HepG2 (cell line): Measurements from ENCODE around the gene MLXIPL. TPM values are rescaled to one million over a fixed set of nuclear protein-coding genes. Genes with fewer than 3 reads are reported as not detected.

Source experiments
- ETV6 ChIP-seq: sonication (generic); formaldehyde crosslinking; conservative IDR thresholded peaks from 2 replicates; pipeline ENCODE4 v1.4.0; 2020; ENCODE audit warnings: missing genetic modification reagents
- FOXP1 ChIP-seq, 2 experiments: fragments of 450-650 bp in 1 of 2; IDR thresholded peaks; 2 replicates each; pipeline ENCODE4 v1.6.1; 2017 to 2018; ENCODE audit warnings: antibody characterized with exemption in 1 of 2
- GABPB1 ChIP-seq: IDR thresholded peaks from 2 replicates; pipeline ENCODE4 v1.6.1; 2016; ENCODE audit warnings: mild to moderate bottlenecking, missing genetic modification reagents, moderate library complexity, missing compliant biosample characterization
- GFI1 ChIP-seq: sonication (generic); formaldehyde crosslinking; IDR thresholded peaks from 2 replicates; pipeline ENCODE4 v1.5.0; 2020; ENCODE audit warnings: missing genetic modification reagents, mild to moderate bottlenecking, borderline replicate concordance
- HDAC2 ChIP-seq: sonication (generic); formaldehyde crosslinking; IDR thresholded peaks from 2 replicates; pipeline ENCODE4 v1.4.0; 2020; ENCODE audit warnings: missing genetic modification reagents
- IRX3 ChIP-seq: sonication (generic); formaldehyde crosslinking; IDR thresholded peaks from 2 replicates; pipeline ENCODE4 v1.8.1; 2023; ENCODE audit warnings: mild to moderate bottlenecking, low read depth, missing genetic modification reagents, borderline replicate concordance
- MAFK ChIP-seq, 2 experiments: IDR thresholded peaks in 1 of 2; conservative IDR thresholded peaks in 1 of 2; 2 replicates each; pipeline ENCODE4 v1.6.1; 2011; ENCODE audit warnings: improper control_type of control experiment in 2 of 2, low read length in 2 of 2
- MEIS1 ChIP-seq: sonication (generic); formaldehyde crosslinking; IDR thresholded peaks from 2 replicates; pipeline ENCODE4 v1.9.0; 2021; ENCODE audit warnings: mild to moderate bottlenecking, missing genetic modification reagents, moderate library complexity, borderline replicate concordance
- RAD21 ChIP-seq: fragments of 450-650 bp; formaldehyde crosslinking; IDR thresholded peaks from 2 replicates; pipeline ENCODE4 v1.5.0; 2020; ENCODE audit warnings: mild to moderate bottlenecking
- RBFOX2 ChIP-seq: fragments of 200-400 bp; formaldehyde crosslinking; IDR thresholded peaks from 2 replicates; pipeline ENCODE4 v1.6.1; 2017; ENCODE audit warnings: low read depth, mild to moderate bottlenecking, low read length
- SRF ChIP-seq: IDR thresholded peaks from 2 replicates; pipeline ENCODE4 v1.6.1; 2011; ENCODE audit warnings: mild to moderate bottlenecking, low read depth, low read length, moderate library complexity
- STAT5B ChIP-seq: sonication (generic); formaldehyde crosslinking; IDR thresholded peaks from 2 replicates; pipeline ENCODE4 v1.4.0; 2020; ENCODE audit warnings: missing genetic modification reagents
- ZBTB8A ChIP-seq: sonication (generic); formaldehyde crosslinking; IDR thresholded peaks from 2 replicates; pipeline ENCODE4 v1.4.0; 2020; ENCODE audit warnings: mild to moderate bottlenecking, low read depth, missing genetic modification reagents, borderline replicate concordance
- ZFY ChIP-seq: sonication (generic); formaldehyde crosslinking; IDR thresholded peaks from 2 replicates; pipeline ENCODE4 v1.4.0; 2020; ENCODE audit warnings: missing genetic modification reagents
- ZNF160 ChIP-seq: sonication (generic); formaldehyde crosslinking; IDR thresholded peaks from 2 replicates; pipeline ENCODE4 v1.8.0; 2022; ENCODE audit warnings: mild to moderate bottlenecking, inconsistent platforms, missing genetic modification reagents
- ZNF33A ChIP-seq: sonication (generic); formaldehyde crosslinking; IDR thresholded peaks from 2 replicates; pipeline ENCODE4 v1.5.1; 2020; ENCODE audit warnings: missing genetic modification reagents, mild to moderate bottlenecking, moderate library complexity, borderline replicate concordance
- ZNF501 ChIP-seq: sonication (generic); formaldehyde crosslinking; IDR thresholded peaks from 2 replicates; pipeline ENCODE4 v1.5.1; 2020; ENCODE audit warnings: mild to moderate bottlenecking, moderate library complexity, missing genetic modification reagents
- ZNF772 ChIP-seq: sonication (generic); formaldehyde crosslinking; IDR thresholded peaks from 2 replicates; pipeline ENCODE4 v1.5.0; 2020; ENCODE audit warnings: mild to moderate bottlenecking, missing genetic modification reagents
- ZSCAN9 ChIP-seq: IDR thresholded peaks from 2 replicates; pipeline ENCODE4 v1.6.1; 2016; ENCODE audit warnings: borderline replicate concordance
- polyA plus RNA-seq, 8 experiments: library from polyadenylated mRNA; depleted of rRNA in 3 of 8; stranded (reverse) in 7 of 8; unstranded in 1 of 8; fragments of >200 nt; fragmentation: Illumina TruSeq in 4 of 8; extraction: Trizol in 4 of 8; gene quantifications; 2 replicates each; pipeline versions ENCODE4 v1.2.1 to v1.2.3, GENCODE V29; 2011 to 2016; ENCODE audit warnings: low read depth in 4 of 8, missing spikeins in 1 of 8, mixed read lengths in 1 of 8; ENCODE audit not compliant: insufficient read depth in 1 of 8
- total RNA-seq, 5 experiments: library from RNA; depleted of rRNA; stranded (reverse); fragments of >200 nt; fragmentation: Illumina TruSeq; extraction: Trizol; gene quantifications; 2 replicates each; pipeline ENCODE4 v1.2.3, GENCODE V29; 2016; ENCODE audit warnings: low read depth in 1 of 5
- TF ChIP-seq, protein P1 (sequence below): sonication (generic); formaldehyde crosslinking; IDR thresholded peaks from 2 replicates; pipeline ENCODE4 v1.4.0; 2020; ENCODE audit warnings: missing genetic modification reagents
- TF ChIP-seq, protein P2 (sequence below): sonication (generic); formaldehyde crosslinking; IDR thresholded peaks from 2 replicates; pipeline ENCODE4 v1.4.0; 2020; ENCODE audit warnings: missing genetic modification reagents
- TF ChIP-seq, protein P3 (sequence below): IDR thresholded peaks from 2 replicates; pipeline ENCODE4 v1.6.1; 2016; ENCODE audit warnings: missing genetic modification reagents, missing compliant biosample characterization
- TF ChIP-seq, protein P4 (sequence below): sonication (generic); formaldehyde crosslinking; IDR thresholded peaks from 2 replicates; pipeline ENCODE4 v1.9.0; 2022; ENCODE audit warnings: missing genetic modification reagents, mild to moderate bottlenecking, borderline replicate concordance

The MLXIPL gene
- total and polyA plus RNA-seq, 2 of the 13 experiments (the other 11 are each of a cell fraction or from before 2014, with no cell fraction given): 51.6 to 60.1 TPM

DNA sequence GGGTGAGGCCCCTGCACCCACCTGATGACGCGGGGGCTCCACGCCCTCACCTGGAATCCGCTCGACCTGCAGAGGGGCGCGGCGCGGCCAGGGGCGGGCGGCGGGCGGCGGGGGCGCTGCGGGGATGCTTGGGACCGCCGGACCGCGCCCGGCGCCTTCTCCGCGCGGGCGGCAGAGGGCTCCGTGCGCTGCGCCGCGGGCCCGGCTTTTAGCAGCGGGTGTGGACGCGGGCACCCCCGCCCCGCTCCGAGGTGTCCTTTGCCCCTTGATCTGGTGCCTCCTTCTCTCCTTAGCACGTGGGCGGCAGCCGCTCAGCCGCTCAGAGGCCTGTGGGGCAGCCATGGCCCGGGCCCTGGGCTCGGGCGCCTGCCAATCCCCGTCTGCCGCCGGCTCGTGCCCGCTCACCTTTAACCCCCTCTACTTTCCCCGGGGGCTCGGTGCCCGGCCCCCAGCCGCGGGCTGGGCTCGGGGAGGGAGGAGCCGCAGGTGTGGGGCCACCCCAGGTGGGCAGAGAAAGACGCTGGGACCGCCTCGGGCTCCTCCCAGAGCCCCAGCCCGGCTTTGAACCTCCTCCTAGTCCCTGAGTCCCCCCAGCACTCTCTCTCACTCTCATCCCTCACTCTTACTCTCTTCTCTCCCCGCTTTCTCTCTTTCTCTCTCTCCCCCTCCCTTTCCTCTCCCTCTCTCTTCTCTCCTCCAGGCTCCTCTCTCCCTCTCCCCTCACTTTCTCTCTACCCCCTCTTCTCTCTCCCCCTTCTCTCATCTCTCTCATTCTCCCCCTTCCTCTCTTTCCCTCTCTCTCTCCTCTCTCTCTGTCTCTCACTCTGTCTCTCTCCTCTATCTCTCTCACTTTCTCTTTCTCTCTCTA is 23.6 kb upstream of the MLXIPL start (continued):
- TF ChIP-seq ZNF160 (CRISPR knock-in tag) (no peak; the same call in 1 of the 2 replicates), RBFOX2 (peak; percentile 78), ETV6 (0 out of 2 replicates have a peak, but pooled peaks have one; percentile 13), RAD21 (CRISPR knock-in tag) (peak; percentile 87), SRF (no peak), MAFK (conservative IDR thresholded peaks at IDR 0.05 in 1 of 2, IDR thresholded peaks at IDR 0.05 in 1 of 2; ENCODE audit: low read length in 2 of 2) (no peak), ZNF772 (CRISPR knock-in tag) (no peak), GFI1 (CRISPR knock-in tag) (peak; percentile 58; the same call in 1 of the 2 replicates), IRX3 (CRISPR knock-in tag) (no peak), STAT5B (CRISPR knock-in tag) (no peak), ZNF501 (CRISPR knock-in tag) (0 out of 2 replicates have a peak, but pooled peaks have one; percentile 44), ZFY (CRISPR knock-in tag) (peak; percentile 78), MEIS1 (CRISPR knock-in tag) (0 out of 2 replicates have a peak, but pooled peaks have one; percentile 56), ZSCAN9 (CRISPR knock-in tag) (0 out of 2 replicates have a peak, but pooled peaks have one; percentile 27), FOXP1 (IDR thresholded peaks at IDR 0.05) (no peak), FOXP1 (CRISPR knock-in tag; IDR thresholded peaks at IDR 0.05) (0 out of 2 replicates have a peak, but pooled peaks have one; percentile 11), HDAC2 (peak; percentile 29; the same call in 1 of the 2 replicates), ZNF33A (CRISPR knock-in tag) (no peak), GABPB1 (CRISPR knock-in tag) (peak; percentile 78; the same call in 1 of the 2 replicates), ZBTB8A (no peak)
- TF ChIP-seq, protein P1, sequence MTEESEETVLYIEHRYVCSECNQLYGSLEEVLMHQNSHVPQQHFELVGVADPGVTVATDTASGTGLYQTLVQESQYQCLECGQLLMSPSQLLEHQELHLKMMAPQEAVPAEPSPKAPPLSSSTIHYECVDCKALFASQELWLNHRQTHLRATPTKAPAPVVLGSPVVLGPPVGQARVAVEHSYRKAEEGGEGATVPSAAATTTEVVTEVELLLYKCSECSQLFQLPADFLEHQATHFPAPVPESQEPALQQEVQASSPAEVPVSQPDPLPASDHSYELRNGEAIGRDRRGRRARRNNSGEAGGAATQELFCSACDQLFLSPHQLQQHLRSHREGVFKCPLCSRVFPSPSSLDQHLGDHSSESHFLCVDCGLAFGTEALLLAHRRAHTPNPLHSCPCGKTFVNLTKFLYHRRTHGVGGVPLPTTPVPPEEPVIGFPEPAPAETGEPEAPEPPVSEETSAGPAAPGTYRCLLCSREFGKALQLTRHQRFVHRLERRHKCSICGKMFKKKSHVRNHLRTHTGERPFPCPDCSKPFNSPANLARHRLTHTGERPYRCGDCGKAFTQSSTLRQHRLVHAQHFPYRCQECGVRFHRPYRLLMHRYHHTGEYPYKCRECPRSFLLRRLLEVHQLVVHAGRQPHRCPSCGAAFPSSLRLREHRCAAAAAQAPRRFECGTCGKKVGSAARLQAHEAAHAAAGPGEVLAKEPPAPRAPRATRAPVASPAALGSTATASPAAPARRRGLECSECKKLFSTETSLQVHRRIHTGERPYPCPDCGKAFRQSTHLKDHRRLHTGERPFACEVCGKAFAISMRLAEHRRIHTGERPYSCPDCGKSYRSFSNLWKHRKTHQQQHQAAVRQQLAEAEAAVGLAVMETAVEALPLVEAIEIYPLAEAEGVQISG (CRISPR knock-in tag): peak; percentile 80
- TF ChIP-seq, protein P2, sequence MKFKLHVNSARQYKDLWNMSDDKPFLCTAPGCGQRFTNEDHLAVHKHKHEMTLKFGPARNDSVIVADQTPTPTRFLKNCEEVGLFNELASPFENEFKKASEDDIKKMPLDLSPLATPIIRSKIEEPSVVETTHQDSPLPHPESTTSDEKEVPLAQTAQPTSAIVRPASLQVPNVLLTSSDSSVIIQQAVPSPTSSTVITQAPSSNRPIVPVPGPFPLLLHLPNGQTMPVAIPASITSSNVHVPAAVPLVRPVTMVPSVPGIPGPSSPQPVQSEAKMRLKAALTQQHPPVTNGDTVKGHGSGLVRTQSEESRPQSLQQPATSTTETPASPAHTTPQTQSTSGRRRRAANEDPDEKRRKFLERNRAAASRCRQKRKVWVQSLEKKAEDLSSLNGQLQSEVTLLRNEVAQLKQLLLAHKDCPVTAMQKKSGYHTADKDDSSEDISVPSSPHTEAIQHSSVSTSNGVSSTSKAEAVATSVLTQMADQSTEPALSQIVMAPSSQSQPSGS (CRISPR knock-in tag): peak; percentile 54; the same call in 1 of the 2 replicates
- TF ChIP-seq, protein P3, sequence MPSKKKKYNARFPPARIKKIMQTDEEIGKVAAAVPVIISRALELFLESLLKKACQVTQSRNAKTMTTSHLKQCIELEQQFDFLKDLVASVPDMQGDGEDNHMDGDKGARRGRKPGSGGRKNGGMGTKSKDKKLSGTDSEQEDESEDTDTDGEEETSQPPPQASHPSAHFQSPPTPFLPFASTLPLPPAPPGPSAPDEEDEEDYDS (CRISPR knock-in tag): peak; percentile 38; the same call in 1 of the 2 replicates
- TF ChIP-seq, protein P4, sequence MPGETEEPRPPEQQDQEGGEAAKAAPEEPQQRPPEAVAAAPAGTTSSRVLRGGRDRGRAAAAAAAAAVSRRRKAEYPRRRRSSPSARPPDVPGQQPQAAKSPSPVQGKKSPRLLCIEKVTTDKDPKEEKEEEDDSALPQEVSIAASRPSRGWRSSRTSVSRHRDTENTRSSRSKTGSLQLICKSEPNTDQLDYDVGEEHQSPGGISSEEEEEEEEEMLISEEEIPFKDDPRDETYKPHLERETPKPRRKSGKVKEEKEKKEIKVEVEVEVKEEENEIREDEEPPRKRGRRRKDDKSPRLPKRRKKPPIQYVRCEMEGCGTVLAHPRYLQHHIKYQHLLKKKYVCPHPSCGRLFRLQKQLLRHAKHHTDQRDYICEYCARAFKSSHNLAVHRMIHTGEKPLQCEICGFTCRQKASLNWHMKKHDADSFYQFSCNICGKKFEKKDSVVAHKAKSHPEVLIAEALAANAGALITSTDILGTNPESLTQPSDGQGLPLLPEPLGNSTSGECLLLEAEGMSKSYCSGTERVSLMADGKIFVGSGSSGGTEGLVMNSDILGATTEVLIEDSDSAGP (CRISPR knock-in tag): peak; percentile 79; the same call in 1 of the 2 replicates
